ENCODE data around the gene CAMKK2.

Gene CAMKK2

DNA sequence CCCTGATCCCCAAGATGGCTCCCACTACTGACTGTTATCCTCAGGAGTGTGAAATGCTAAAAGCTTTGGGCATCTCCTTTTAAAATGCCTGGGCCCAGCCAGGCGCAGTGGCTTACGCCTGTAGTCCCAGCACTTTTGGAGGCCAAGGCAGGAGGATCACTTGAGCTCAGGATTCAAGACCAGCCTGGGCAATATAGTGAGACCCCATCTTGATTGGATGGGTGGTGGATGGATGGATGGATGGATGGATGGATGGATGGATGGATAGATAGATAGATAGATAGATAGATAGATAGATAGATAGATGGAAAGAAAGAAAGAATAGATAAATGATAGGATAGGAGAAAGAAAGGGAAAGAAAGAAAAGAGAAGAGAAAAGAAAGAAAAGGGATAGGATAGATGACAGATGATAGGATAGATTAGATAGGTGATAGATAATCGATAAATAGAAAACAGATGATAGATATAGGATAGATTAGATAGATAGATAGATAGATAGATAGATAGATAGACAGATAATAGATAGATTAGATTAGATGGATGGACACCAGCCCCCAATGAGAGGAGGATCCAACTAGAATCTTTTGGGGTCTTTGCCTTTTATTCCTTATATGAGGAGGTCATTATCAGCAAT lies 77.0 kb downstream of the CAMKK2 start:
- no peaks in the 10 kb centered on the region for H3K27me3 ChIP-seq (ENCODE audit: insufficient read depth, insufficient read length)
- H3K4me1 ChIP-seq (ENCODE audit: insufficient read depth, insufficient read length), result no peaks in the 10 kb centered on the region
- TF ChIP-seq SUZ12 (IDR thresholded peaks at IDR 0.05; ENCODE audit: extremely low read depth, insufficient read depth, insufficient read length), result no peak
- no peak for TF ChIP-seq YY1 (IDR thresholded peaks at IDR 0.05; ENCODE audit: insufficient read depth, insufficient read length)
- TF ChIP-seq ZNF274 (IDR thresholded peaks at IDR 0.05; ENCODE audit: low read depth, low read length), result no peak
- no peaks in the 10 kb centered on the region for H3K9me3 ChIP-seq (ENCODE audit: insufficient read depth, low read length)
- H3K36me3 ChIP-seq (ENCODE audit: insufficient read depth, insufficient read length, low read length), result peaks cover 36% of the 10 kb centered on the region
- no peak overlapping the region for H3K9ac ChIP-seq (ENCODE audit: insufficient read length, low read depth)
- DNase-seq (ENCODE audit: low read depth, low spot score), result no peak
- no peak overlapping the region for H3K4me3 ChIP-seq (ENCODE audit: insufficient read length, low read depth)

DNA sequence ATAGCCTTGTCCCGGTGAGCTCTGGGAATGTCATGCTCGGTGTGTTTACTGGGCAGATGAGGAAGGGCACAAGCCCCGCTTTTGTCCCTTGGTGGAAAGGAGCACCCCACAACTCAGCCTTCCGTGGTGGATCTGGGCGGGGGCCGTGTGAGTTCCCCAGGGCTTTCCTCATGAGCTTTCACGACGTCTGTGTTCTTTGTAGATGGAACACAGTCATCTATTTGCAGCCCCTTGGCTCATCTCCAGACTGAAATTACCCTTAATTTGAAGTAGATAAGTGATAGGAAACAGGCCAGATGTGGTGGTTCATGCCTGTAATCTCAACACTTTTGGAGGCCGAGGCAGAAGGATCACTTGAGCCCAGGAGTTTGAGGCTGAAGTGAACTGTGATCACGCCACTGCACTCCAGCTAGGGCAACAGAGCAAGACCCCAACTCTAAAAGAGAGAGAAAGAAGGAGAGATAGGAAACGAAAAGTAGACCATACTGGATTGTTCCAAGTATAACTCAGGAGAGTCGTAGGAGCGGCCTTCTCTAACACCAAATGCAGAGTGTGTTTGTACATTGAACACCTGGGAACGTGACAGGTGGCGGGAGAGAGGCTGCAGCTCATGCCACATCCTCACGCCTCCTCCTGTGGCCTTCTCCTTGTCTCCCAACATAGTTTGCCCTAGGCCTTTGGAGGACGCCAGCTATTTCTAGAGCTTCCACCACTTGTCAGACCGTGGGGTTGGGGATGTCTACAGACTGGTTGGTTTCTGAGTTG lies 77.7 kb downstream of the CAMKK2 start:
- no peak for TF ChIP-seq YY1 (IDR thresholded peaks at IDR 0.05; ENCODE audit: insufficient read depth, insufficient read length)
- TF ChIP-seq SUZ12 (IDR thresholded peaks at IDR 0.05; ENCODE audit: extremely low read depth, insufficient read depth, insufficient read length), result no peak
- TF ChIP-seq ZNF274 (IDR thresholded peaks at IDR 0.05; ENCODE audit: low read depth, low read length), result no peak
- Histone ChIP-seq H3K9ac (ENCODE audit: insufficient read length, low read depth) (no peak overlapping the region), H3K27me3 (ENCODE audit: insufficient read depth, insufficient read length) (no peaks in the 10 kb centered on the region), H3K9me3 (ENCODE audit: insufficient read depth, low read length) (no peaks in the 10 kb centered on the region), H3K4me3 (ENCODE audit: insufficient read length, low read depth) (no peak overlapping the region), H3K36me3 (ENCODE audit: insufficient read depth, insufficient read length, low read length) (peaks cover 34% of the 10 kb centered on the region), H3K4me1 (ENCODE audit: insufficient read depth, insufficient read length) (no peaks in the 10 kb centered on the region)
- DNase-seq (ENCODE audit: low read depth, low spot score), result no peak

- Histone ChIP-seq H3K4me3 (ENCODE audit: insufficient read length, low read depth) (no peak overlapping the region), H3K36me3 (ENCODE audit: insufficient read depth, insufficient read length, low read length) (peaks cover 34% of the 10 kb centered on the region), H3K9me3 (ENCODE audit: insufficient read depth, low read length) (no peaks in the 10 kb centered on the region), H3K9ac (ENCODE audit: insufficient read length, low read depth) (no peak overlapping the region), H3K4me1 (ENCODE audit: insufficient read depth, insufficient read length) (no peaks in the 10 kb centered on the region), H3K27me3 (ENCODE audit: insufficient read depth, insufficient read length) (no peaks in the 10 kb centered on the region)
- no peak for DNase-seq (ENCODE audit: low read depth, low spot score)
- TF ChIP-seq ZNF274 (IDR thresholded peaks at IDR 0.05; ENCODE audit: low read depth, low read length) (no peak), SUZ12 (IDR thresholded peaks at IDR 0.05; ENCODE audit: extremely low read depth, insufficient read depth, insufficient read length) (no peak), YY1 (IDR thresholded peaks at IDR 0.05; ENCODE audit: insufficient read depth, insufficient read length) (no peak)
These were observed 78.7 kb downstream of the CAMKK2 start for GRCh38 chr12:121217761-121218160.

- Histone ChIP-seq H3K9ac (ENCODE audit: insufficient read length, low read depth) (no peak overlapping the region), H3K36me3 (ENCODE audit: insufficient read depth, insufficient read length, low read length) (peaks cover 32% of the 10 kb centered on the region), H3K9me3 (ENCODE audit: insufficient read depth, low read length) (no peaks in the 10 kb centered on the region), H3K4me1 (ENCODE audit: insufficient read depth, insufficient read length) (no peaks in the 10 kb centered on the region), H3K4me3 (ENCODE audit: insufficient read length, low read depth) (no peak overlapping the region), H3K27me3 (ENCODE audit: insufficient read depth, insufficient read length) (no peaks in the 10 kb centered on the region)
- TF ChIP-seq SUZ12 (IDR thresholded peaks at IDR 0.05; ENCODE audit: extremely low read depth, insufficient read depth, insufficient read length), result no peak
- no peak for TF ChIP-seq YY1 (IDR thresholded peaks at IDR 0.05; ENCODE audit: insufficient read depth, insufficient read length)
- TF ChIP-seq ZNF274 (IDR thresholded peaks at IDR 0.05; ENCODE audit: low read depth, low read length), result no peak
- no peak for DNase-seq (ENCODE audit: low read depth, low spot score)
These were observed 79.4 kb downstream of the CAMKK2 start for GRCh38 chr12:121217063-121217462.

- Histone ChIP-seq H3K9me3 (ENCODE audit: insufficient read depth, low read length) (no peaks in the 10 kb centered on the region), H3K36me3 (ENCODE audit: insufficient read depth, insufficient read length, low read length) (peaks cover 35% of the 10 kb centered on the region), H3K27me3 (ENCODE audit: insufficient read depth, insufficient read length) (no peaks in the 10 kb centered on the region), H3K4me3 (ENCODE audit: insufficient read length, low read depth) (no peak overlapping the region), H3K4me1 (ENCODE audit: insufficient read depth, insufficient read length) (peaks cover 4% of the 10 kb centered on the region), H3K9ac (ENCODE audit: insufficient read length, low read depth) (no peak overlapping the region)
- TF ChIP-seq SUZ12 (IDR thresholded peaks at IDR 0.05; ENCODE audit: extremely low read depth, insufficient read depth, insufficient read length) (no peak), YY1 (IDR thresholded peaks at IDR 0.05; ENCODE audit: insufficient read depth, insufficient read length) (no peak), ZNF274 (IDR thresholded peaks at IDR 0.05; ENCODE audit: low read depth, low read length) (no peak)
- no peak for DNase-seq (ENCODE audit: low read depth, low spot score)
These were observed 80.4 kb downstream of the CAMKK2 start for GRCh38 chr12:121216102-121216501.

DNA sequence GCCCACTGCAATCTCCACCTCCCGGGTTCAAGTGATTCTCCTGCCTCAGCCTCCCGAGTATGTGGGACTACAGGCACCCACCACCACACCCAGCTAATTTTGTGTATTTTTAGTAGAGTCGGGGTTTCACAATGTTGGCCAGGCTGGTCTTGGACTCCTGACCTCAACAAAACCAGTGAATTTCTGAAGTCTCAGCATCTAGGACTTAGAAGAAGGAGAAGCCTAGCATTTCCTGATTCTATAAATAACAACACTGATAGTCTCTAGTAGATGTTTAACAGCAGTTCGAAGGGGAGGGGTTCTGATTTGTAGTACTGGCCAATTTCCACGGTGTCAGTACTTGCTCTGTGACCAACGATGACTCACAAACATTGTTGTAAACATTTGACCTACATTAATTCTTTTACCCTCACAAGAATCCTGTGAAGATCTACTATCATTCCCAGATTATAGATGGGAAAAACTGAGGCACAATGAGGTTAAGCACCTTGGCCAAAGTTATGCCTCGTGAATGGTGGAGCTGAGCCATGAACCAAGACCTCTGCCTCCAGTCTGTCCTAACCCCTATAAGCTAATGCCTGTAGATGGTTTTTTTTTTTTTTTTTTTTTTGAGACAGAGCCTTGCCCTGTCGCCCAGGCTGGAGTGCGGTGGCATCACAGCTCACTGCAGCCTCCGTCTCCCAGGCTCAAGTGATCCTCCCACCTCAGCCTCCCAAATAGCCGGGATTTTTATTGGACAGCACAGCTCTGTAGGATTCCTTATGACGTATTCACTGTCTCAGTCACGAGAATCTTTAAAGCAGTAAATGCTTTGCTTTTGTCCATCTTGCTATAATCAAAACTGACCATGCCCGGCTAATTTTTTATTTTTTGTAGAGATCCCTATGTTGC lies 81.4 kb downstream of the CAMKK2 start:
- Histone ChIP-seq H3K4me3 (ENCODE audit: insufficient read length, low read depth) (no peak overlapping the region), H3K27me3 (ENCODE audit: insufficient read depth, insufficient read length) (no peaks in the 10 kb centered on the region), H3K9me3 (ENCODE audit: insufficient read depth, low read length) (no peaks in the 10 kb centered on the region), H3K9ac (ENCODE audit: insufficient read length, low read depth) (no peak overlapping the region), H3K4me1 (ENCODE audit: insufficient read depth, insufficient read length) (peaks cover 4% of the 10 kb centered on the region), H3K36me3 (ENCODE audit: insufficient read depth, insufficient read length, low read length) (peaks cover 35% of the 10 kb centered on the region)
- no peak for DNase-seq (ENCODE audit: low read depth, low spot score)
- TF ChIP-seq YY1 (IDR thresholded peaks at IDR 0.05; ENCODE audit: insufficient read depth, insufficient read length) (no peak), ZNF274 (IDR thresholded peaks at IDR 0.05; ENCODE audit: low read depth, low read length) (no peak), SUZ12 (IDR thresholded peaks at IDR 0.05; ENCODE audit: extremely low read depth, insufficient read depth, insufficient read length) (no peak)

Data from NT2/D1 (cell line).